Measurements from ENCODE around the gene MRPL37.

The MRPL37 gene

DNA sequence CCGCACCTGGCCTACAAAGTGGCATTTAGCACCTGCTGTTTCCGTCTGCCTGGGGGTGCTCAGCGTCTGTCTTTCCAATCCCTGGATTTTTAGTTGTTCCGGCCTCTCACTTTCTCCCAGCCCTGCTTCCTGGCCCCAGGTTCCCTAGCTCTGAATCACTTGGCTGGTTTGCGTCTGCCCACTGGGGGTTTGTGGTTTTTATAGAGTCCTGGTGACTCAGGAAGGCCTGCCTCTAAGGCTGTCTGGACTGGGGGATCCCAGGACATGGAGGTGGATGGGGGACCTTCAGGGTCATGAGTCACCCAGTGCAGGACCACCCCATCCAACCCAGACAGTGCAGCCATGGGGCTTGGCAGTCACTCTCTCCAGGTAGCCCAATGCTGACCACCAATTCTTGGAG, 53.5 kb downstream of the MRPL37 start:
- Histone ChIP-seq H3K27me3 (ENCODE audit: insufficient read depth, low read depth, severe bottlenecking) (no peaks in the 10 kb centered on the region), H3K27ac (no peak overlapping the region; the same call in 1 of the 2 replicates), H3K36me3 (peaks cover 85% of the 10 kb centered on the region), H3K4me3 (ENCODE audit: low read depth, low read length) (no peak overlapping the region), H3K9me3 (ENCODE audit: severe bottlenecking) (no peaks in the 10 kb centered on the region)
- DNase-seq = no peak
- TF ChIP-seq, protein P1, sequence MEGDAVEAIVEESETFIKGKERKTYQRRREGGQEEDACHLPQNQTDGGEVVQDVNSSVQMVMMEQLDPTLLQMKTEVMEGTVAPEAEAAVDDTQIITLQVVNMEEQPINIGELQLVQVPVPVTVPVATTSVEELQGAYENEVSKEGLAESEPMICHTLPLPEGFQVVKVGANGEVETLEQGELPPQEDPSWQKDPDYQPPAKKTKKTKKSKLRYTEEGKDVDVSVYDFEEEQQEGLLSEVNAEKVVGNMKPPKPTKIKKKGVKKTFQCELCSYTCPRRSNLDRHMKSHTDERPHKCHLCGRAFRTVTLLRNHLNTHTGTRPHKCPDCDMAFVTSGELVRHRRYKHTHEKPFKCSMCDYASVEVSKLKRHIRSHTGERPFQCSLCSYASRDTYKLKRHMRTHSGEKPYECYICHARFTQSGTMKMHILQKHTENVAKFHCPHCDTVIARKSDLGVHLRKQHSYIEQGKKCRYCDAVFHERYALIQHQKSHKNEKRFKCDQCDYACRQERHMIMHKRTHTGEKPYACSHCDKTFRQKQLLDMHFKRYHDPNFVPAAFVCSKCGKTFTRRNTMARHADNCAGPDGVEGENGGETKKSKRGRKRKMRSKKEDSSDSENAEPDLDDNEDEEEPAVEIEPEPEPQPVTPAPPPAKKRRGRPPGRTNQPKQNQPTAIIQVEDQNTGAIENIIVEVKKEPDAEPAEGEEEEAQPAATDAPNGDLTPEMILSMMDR (IDR thresholded peaks at IDR 0.05; ENCODE audit: low read depth, low read length) = no peak

DNA sequence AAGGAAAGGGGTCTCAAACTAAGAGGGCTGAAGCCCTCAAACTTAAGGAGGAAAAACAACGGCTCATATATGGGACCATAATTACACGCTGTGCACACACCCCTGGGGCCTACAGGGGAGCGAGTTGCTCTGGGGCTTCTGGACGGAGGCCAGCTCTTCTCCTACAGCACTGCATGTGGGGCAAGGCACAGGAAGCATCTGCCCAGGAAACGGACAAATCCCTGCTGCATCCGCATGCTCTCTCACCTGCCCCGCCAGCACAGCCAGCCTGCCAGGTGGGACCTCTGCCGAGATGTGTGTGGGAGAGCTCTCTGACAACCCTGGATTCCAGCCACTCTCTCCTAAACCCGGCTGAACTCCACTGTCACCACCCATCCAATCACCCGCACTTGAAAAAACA, 54.1 kb downstream of the MRPL37 start:
- peaks cover 80% of the 10 kb centered on the region for H3K36me3 ChIP-seq
- no peaks in the 10 kb centered on the region for H3K27me3 ChIP-seq (ENCODE audit: insufficient read depth, low read depth, severe bottlenecking)
- H3K9me3 ChIP-seq (ENCODE audit: severe bottlenecking) = no peaks in the 10 kb centered on the region
- DNase-seq = no peak
- no peak overlapping the region for H3K4me3 ChIP-seq (ENCODE audit: low read depth, low read length)
- TF ChIP-seq, protein P1 (IDR thresholded peaks at IDR 0.05; ENCODE audit: low read depth, low read length) = no peak
- no peak overlapping the region; the same call in 1 of the 2 replicates for H3K27ac ChIP-seq

DNA sequence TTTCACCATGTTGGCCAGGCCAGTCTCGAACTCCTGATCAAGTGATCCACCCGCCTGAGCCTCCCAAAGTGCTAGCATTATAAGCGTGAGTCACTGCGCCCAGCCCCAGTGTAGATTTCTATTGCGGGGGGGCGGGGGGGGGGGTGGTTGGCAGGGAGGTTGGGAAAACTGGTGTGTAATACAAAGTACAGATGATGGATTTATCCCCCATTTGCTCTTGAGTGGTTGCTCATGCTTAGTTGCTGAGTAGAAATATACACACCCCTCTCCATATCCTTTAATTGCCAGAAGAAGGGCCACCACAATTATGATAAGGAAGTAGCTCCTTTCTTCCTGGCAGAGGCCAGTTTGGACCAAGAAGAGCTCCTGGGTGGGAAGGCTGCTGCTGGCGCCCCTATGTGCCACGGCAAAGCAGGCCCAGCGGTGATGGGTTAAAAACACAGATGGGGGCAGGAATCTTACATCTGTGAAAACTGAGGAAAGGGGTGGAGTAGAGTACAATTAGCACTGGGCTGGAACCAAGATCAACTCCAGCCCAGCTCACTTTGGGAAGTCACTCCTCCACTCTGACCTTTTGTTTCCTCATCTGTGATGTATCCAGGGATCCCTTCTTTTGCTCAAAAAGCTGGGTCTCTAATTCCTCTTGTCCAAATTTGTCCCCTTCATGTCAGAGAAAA, 55.2 kb downstream of the MRPL37 start:
- Histone ChIP-seq H3K9me3 (ENCODE audit: severe bottlenecking) (no peaks in the 10 kb centered on the region), H3K36me3 (peaks cover 79% of the 10 kb centered on the region), H3K4me3 (ENCODE audit: low read depth, low read length) (no peak overlapping the region), H3K27ac (no peak overlapping the region), H3K27me3 (ENCODE audit: insufficient read depth, low read depth, severe bottlenecking) (no peaks in the 10 kb centered on the region)
- no peak for DNase-seq
- TF ChIP-seq, protein P1 (IDR thresholded peaks at IDR 0.05; ENCODE audit: low read depth, low read length) = no peak

DNA sequence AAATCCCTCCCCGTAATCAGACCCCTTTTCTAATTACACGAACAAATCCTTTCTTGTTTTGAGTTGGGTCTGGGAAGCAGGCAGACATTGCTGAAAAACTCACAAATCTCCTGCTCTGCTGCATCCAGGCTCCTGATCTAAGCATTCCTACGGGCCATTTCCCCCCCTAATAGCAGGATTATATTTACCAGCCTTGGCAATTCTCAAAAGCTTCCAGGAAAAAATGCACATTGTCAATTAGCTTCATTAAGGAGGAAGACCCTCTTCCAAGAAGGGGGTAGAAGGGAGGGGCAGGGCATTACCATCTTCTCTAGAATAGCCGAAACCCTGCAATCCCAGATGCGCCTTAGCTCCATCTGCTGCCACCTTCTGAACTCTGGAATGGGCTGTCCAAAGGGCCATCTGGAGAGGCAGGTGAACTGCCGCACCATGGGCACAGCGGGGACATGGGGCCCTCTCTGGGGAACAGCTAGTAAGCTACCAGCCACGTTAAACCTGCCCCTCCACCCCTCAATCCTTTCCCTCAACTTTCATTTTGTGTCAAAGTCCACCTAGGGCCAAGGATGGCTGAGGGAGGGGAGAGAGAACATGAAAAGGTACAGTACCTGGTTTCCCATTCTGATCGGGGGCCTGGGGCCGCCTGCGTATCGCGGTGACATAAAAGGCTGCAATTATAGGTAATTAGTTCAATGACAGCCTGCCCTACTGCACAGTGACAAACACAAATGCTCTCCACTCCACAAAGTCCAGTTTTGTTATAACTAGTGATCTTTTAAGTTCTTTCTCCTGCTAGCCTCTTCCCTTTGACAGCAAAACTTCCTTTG, 56.8 kb downstream of the MRPL37 start:
- Histone ChIP-seq H3K9me3 (ENCODE audit: severe bottlenecking) (no peaks in the 10 kb centered on the region), H3K27ac (peak overlapping the region; percentile 68), H3K27me3 (ENCODE audit: insufficient read depth, low read depth, severe bottlenecking) (no peaks in the 10 kb centered on the region), H3K4me3 (ENCODE audit: low read depth, low read length) (no peak overlapping the region), H3K36me3 (peaks cover 77% of the 10 kb centered on the region)
- DNase-seq = peak; percentile 84
- TF ChIP-seq, protein P1 (IDR thresholded peaks at IDR 0.05; ENCODE audit: low read depth, low read length) = peak; percentile 22; the same call in 1 of the 2 replicates

DNA sequence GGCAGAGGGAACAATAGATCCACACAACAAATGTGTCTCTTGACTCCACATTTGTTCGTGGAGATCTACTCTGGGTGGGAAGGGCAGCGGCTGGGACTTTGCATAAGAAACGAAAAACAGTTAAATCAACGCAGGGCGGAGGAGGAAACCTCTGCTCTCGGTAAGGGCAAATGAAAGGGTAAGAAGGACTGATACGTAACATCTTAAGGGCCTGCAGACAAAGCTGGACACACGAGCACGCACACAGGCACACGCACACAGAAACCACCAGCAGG, 57.3 kb downstream of the MRPL37 start:
- Histone ChIP-seq H3K9me3 (ENCODE audit: severe bottlenecking) (no peaks in the 10 kb centered on the region), H3K27me3 (ENCODE audit: insufficient read depth, low read depth, severe bottlenecking) (no peaks in the 10 kb centered on the region), H3K27ac (peak overlapping the region; percentile 68), H3K4me3 (ENCODE audit: low read depth, low read length) (no peak overlapping the region), H3K36me3 (peaks cover 77% of the 10 kb centered on the region)
- TF ChIP-seq, protein P1 (IDR thresholded peaks at IDR 0.05; ENCODE audit: low read depth, low read length) = no peak
- DNase-seq = no peak
